ENCODE measurements around the gene COL6A1. TPM values are rescaled to one million over a fixed set of nuclear protein-coding genes. Genes with fewer than 3 reads are reported as not detected.

COL6A1 gene
- total and polyA plus RNA-seq, 2 of the 4 experiments (the other 2 are of a cell fraction): 173 to 1,578 TPM

DNA sequence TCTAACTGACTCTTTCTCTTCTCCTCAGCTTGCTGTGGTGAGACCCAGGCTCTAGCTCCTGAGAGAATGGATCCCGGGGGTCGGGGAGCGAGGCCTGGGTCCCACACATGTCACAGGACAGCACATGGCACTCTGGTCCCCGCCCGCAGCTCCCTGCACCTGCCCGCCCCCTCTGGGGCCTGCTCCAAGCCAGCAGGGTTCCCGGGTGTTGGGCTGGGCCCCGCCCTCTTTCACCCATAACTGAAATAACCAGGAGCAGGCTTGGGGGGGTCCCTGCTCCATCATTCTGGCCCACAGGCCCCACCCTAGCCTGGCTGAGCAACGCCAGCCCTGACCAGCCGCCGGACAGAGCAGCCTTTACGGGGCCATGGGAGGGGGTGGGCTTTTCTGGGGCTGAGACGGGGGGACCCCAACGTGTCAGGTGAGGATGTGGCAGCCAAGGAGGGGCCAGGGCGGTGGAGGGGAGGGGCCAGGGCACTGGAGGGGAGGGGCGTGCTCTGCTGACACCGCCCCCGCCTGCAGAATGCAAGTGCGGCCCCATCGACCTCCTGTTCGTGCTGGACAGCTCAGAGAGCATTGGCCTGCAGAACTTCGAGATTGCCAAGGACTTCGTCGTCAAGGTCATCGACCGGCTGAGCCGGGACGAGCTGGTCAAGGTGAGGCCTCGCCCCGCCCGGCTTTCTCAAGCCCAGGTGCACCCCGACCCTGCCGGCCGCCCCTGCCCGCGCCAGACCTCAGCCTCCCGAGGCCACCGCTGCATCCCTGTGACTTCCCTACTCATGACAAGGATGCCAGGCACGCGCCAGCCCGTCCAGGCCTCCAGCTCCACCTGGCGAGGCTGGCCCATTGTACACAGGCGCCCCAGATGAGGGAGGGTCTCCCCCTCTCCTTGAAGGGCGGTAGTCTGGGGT lies 19.4 kb downstream of the COL6A1 start:
- BruUV-seq (replicated peaks): no TSS peak
- Histone ChIP-seq H2BK5ac (ENCODE audit: low read depth, low read length, poor library complexity, severe bottlenecking) (no peak overlapping the region), H2BK15ac (ENCODE audit: low read depth, low read length) (no peak overlapping the region), H3K14ac (replicated peaks; ENCODE audit: low read depth, low read length) (no peak overlapping the region), H3K4me1 (ENCODE audit: control insufficient read depth, insufficient read depth, low read length) (no peaks in the 10 kb centered on the region), H3K36me3 (ENCODE audit: control insufficient read depth, insufficient read depth, low read length) (peaks cover 90% of the 10 kb centered on the region), H4K91ac (ENCODE audit: insufficient read depth, low read depth, low read length) (no peak overlapping the region), H3K23ac (ENCODE audit: low read depth, low read length) (no peak overlapping the region), H3K18ac (ENCODE audit: low read depth, low read length) (no peak overlapping the region), H4K20me1 (ENCODE audit: insufficient read depth, low read length) (peaks cover 62% of the 10 kb centered on the region), H3K79me1 (ENCODE audit: low read depth in 1 of 2, low read length in 2 of 2) (peaks cover 5 to 35% of the 10 kb centered on the region in 2 experiments), H3K9ac (ENCODE audit: low read depth, low read length) (no peak overlapping the region), H4K8ac (ENCODE audit: low read depth in 2 of 2, low read length in 2 of 2) (no peak overlapping the region), H2AK9ac (replicated peaks; ENCODE audit: low read depth, low read length, poor library complexity) (peak overlapping the region; percentile 11), H2BK20ac (ENCODE audit: low read depth, low read length) (no peak overlapping the region), H3K9me3 (ENCODE audit: control insufficient read depth, insufficient read depth, low read length) (no peaks in the 10 kb centered on the region), H3K56ac (ENCODE audit: extremely low read depth, insufficient read depth, low read length) (no peak overlapping the region), H4K5ac (ENCODE audit: low read depth, low read length) (no peak overlapping the region), H2AFZ (replicated peaks; ENCODE audit: low read length, poor library complexity) (no peak overlapping the region), H3K9me1 (ENCODE audit: insufficient read depth, low read length) (no peaks in the 10 kb centered on the region), H2AK5ac (ENCODE audit: low read depth, low read length) (no peak overlapping the region; the same call in 1 of the 2 replicates), H3K27me3 (ENCODE audit: control insufficient read depth, insufficient read depth, low read length) (no peaks in the 10 kb centered on the region), H2BK120ac (ENCODE audit: low read depth, low read length) (no peak overlapping the region), H3K27ac (ENCODE audit: insufficient read depth, low read length) (no peak overlapping the region), H3K4me3 (ENCODE audit: insufficient read depth, low read depth, low read length) (no peak overlapping the region), H3K4ac (ENCODE audit: low read depth, low read length) (no peak overlapping the region), H3K4me2 (ENCODE audit: low read depth, low read length) (no peak overlapping the region)
- TF ChIP-seq RFX5 (IDR thresholded peaks at IDR 0.05; ENCODE audit: low read depth, low read length) (no peak), CEBPB (IDR thresholded peaks at IDR 0.05; ENCODE audit: low read depth, low read length) (no peak), RAD21 (IDR thresholded peaks at IDR 0.05; ENCODE audit: low read length) (no peak), BHLHE40 (IDR thresholded peaks at IDR 0.05; ENCODE audit: low read depth, low read length) (no peak), POLR2A (IDR thresholded peaks at IDR 0.05; ENCODE audit: low read depth, low read length) (no peak), RCOR1 (IDR thresholded peaks at IDR 0.05; ENCODE audit: insufficient replicate concordance, low read length) (no peak), MXI1 (IDR thresholded peaks at IDR 0.05; ENCODE audit: borderline replicate concordance, low read depth, low read length) (no peak), SMC3 (IDR thresholded peaks at IDR 0.05; ENCODE audit: low read depth, low read length) (no peak)
- TF ChIP-seq, protein P1, sequence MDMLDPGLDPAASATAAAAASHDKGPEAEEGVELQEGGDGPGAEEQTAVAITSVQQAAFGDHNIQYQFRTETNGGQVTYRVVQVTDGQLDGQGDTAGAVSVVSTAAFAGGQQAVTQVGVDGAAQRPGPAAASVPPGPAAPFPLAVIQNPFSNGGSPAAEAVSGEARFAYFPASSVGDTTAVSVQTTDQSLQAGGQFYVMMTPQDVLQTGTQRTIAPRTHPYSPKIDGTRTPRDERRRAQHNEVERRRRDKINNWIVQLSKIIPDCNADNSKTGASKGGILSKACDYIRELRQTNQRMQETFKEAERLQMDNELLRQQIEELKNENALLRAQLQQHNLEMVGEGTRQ (IDR thresholded peaks at IDR 0.05; ENCODE audit: low read depth, low read length): no peak
- TF ChIP-seq, protein P2, sequence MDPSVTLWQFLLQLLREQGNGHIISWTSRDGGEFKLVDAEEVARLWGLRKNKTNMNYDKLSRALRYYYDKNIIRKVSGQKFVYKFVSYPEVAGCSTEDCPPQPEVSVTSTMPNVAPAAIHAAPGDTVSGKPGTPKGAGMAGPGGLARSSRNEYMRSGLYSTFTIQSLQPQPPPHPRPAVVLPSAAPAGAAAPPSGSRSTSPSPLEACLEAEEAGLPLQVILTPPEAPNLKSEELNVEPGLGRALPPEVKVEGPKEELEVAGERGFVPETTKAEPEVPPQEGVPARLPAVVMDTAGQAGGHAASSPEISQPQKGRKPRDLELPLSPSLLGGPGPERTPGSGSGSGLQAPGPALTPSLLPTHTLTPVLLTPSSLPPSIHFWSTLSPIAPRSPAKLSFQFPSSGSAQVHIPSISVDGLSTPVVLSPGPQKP (IDR thresholded peaks at IDR 0.05; ENCODE audit: borderline replicate concordance, low read depth, low read length): no peak
- in situ Hi-C loops (cut with MboI; ENCODE audit: low sequenced_read_pairs): no loop called here
- intact Hi-C loops (cut with micrococcal nuclease): no loop called here
- peak; percentile 8 for ATAC-seq (ENCODE audit: low read depth)
- ChIA-PET CTCF (no interaction called here), POLR2A (ENCODE audit: unreplicated experiment) (interaction anchor here (0.6 to 1.0 kb wide), 2 partner anchors 56 to 116 kb away, joined by 3 to 9 read pairs; no protein-coding TSS in a partner anchor)
- WGBS, 2 experiments (ENCODE audit: extremely low coverage in 2 of 2, insufficient read length in 1 of 2): 88% methylated on average over 17 of the region's 44 CpGs; no CpG with 5 or more reads in 1 of the 2 experiments
- dilution Hi-C loops (cut with HindIII; ENCODE audit: low sequenced_read_pairs, unreplicated experiment): no loop called here
- DNase-seq: no peak

Data from IMR-90 (cell line).